HCEC 1CT (cell line): Measurements from ENCODE around the gene THSD7A.

Source experiments
- DNase-seq: peaks from one replicate; pipeline ENCODE4 v3.0.0-alpha.2; 2017

The THSD7A gene

DNA sequence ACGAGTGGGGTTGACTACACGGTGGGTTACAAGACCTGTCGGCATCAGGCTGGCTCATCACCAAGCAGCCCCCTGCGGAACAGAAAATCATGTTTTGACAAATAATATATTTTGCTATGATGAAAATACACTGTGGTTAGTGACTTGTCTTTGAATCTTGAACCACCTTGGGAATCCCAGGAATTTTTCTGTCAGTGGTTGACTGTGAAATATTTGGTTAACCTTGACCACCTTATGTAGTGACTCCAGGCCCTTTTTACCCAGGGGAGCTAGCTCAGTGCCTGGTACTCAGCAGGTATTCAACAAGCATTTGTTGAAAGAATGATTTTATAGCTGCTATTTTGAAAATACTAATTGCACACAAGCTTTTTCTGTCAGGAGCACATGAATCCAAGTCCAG lies 452.4 kb downstream of the THSD7A start:
- no peak for DNase-seq

DNA sequence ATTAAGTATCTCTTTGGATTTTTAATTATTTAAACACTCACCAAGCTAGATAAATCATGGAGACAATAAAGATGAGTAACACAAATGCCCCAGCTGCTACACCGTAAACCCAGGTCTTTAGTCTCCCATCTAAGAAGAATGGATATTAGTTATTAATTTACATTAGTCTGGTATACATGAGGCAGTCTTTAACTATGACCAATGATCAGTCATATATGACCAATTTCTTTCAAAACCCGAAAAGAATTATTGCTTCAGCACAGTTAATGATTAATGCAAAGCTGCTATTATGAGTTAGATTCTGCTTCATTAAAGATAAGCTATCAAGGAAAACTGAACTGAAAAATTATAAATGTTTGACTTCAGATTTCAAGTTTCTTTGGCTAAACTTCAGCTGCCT lies 455.5 kb downstream of the THSD7A start:
- DNase-seq, result no peak

DNA sequence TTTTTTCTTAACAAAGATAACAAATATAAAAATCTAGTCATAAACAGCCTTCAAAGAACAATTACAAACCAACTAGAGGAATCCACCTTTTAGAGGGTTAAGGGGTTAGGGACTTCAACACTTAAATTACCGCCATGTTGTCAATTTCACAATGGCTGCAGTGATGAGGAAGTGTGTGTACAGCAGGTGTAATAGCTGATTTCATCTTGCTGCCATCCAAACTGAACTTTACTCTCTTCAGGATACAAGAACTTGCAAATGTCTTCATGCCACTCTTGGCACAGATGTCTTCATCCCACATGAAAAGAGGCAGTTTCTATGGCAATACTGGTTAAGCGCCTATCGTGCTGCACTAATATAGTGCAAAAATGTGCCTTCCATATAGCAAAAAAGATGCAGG lies 457.4 kb downstream of the THSD7A start:
- DNase-seq, result no peak

DNA sequence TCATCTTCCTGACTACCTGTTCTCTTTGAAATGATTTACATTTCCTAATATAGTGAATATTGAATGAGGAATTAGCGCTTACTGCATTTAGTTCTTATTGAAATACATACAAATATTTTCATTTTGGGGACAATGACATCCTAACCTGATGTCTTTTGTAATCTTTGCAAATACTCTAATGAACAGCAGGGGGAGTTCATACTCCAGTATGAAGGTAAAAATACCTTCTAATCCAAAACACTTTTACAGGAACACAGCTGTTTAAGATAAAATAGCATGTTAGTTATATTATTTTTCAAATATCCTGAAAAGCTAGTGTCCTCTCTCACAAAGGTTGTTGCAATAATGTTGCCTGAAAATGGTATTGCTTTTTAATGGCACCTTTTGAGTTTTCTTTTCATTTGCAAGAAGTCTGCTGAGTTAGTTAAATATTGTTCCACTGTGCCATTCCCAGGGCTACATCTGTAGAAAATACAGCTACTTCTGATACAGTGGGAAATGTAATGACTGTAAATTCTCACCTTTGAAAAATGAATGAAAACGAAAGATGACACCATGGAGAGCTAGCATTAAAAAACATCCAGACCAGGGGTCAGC lies 458.4 kb downstream of the THSD7A start:
- peak; percentile 27 for DNase-seq

DNA sequence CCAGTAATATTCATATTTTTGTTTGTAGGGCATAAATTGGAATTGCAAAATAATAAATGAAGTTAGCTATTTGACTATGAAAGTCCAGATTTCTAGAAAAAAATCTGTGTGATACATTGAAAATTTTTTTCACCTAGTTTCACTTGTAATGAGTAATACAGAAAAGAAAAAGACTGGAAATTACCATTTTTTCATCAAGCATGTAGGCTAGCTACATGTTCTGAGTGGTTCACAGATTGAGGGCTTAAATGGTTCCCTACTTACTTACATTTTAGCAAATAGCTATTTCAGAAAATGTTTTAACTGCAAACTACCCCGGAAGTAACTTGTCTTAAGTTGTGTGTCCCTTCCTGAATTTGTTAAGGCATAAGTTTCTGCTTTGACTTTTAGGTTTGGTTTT lies 462.3 kb downstream of the THSD7A start:
- no peak for DNase-seq

DNA sequence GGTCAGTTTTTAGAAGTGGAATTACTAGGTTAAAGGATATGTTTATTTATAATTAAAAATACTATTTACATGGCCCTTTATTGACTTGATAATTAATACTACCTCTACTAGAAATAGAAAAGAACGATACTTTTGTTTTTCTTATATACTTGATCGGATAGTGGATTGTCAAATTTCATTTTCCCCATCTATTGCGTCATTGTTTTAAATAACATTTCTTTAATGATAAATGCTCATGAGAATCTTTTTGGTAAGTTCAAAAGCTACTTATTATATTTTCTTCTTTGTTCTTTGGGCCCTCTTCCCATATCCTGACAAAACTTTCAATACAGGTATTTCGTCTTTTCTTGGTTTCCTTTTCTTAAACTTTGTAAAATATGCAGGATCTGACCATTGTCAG lies 465.9 kb downstream of the THSD7A start:
- DNase-seq, result no peak

DNA sequence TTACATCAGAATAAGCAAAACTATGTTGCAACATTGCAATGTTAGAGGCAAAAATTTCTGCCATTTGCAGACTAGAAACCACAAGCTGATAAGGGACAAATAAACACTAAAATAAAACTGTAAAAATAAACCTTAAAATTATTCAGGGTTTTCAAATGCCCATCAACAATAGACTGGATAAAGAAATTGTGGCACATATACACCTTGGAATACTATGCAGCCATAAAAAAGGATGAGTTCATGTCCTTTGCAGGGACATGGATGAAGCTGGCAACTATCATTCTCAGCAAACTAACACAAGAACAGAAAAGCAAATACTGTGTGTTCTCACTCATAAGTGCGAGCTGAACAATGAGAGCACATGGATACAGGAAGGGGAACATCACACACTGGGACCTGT lies 473.4 kb downstream of the THSD7A start:
- no peak for DNase-seq

DNA sequence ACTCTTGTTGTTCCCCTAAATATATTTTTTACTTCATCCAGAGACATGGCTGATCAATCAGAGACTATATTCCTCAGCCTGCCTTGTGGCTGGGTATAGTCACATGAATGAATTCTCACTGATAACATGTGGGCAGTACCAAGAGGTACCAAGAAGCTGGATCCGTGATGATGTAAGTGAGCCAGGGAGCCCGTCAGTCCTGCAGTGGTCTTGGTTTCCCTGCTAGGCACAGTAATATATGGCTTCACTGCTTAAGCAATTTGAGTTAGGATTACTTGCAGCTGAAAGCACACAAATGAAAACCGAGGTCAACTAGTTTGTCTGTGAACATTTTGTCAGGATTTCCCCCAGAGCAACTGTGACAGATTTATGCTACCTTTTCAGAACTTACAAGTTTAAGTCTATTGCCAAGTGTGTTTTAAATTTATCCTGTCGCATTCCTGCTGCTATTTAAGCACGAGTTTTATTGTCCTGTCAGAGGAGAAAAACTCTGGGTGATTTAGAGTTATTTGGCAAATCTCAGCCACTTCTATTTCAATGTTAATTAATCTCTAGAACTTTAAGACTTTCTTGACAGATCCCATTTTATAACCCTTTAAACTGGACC lies 476.5 kb downstream of the THSD7A start:
- no peak for DNase-seq

DNA sequence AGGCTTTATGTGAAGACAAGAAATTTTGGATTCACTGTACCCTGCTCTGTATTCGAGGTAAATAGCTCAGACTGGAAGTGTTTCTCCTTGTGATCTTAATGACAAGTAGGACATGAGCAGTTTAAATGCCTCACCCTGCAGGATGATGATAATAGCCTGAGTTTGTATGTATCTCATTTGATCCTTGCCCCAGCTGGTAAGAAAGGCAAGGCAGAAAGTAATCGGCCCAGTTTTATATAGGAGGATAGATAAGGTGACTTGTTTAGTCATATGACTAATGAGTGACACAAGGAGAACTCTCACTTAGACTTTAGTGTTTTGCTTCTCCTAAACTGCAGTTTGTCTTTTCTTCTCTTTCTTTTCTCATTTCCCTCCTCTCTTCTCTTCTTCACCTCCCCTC lies 485.7 kb downstream of the THSD7A start:
- no peak for DNase-seq

DNA sequence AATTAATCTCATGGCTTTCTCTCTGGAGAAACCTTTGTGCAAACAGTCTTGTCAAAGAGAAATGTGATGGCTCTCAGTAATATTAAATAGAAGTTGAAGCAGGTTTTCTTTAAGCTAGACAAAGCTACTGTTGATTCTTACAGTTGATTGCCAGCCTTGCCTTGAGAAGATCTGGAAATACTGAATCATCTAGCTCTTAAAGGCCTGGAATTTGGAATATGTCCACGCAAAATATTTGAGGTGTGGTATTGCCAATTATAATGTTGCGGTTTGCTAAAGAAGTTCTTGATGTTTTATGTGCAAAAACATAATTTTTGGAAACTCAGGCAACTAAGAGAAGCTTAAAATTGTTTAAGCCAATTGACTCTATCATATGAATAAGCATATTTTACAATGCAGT lies 486.4 kb downstream of the THSD7A start:
- DNase-seq, result peak; percentile 6

DNA sequence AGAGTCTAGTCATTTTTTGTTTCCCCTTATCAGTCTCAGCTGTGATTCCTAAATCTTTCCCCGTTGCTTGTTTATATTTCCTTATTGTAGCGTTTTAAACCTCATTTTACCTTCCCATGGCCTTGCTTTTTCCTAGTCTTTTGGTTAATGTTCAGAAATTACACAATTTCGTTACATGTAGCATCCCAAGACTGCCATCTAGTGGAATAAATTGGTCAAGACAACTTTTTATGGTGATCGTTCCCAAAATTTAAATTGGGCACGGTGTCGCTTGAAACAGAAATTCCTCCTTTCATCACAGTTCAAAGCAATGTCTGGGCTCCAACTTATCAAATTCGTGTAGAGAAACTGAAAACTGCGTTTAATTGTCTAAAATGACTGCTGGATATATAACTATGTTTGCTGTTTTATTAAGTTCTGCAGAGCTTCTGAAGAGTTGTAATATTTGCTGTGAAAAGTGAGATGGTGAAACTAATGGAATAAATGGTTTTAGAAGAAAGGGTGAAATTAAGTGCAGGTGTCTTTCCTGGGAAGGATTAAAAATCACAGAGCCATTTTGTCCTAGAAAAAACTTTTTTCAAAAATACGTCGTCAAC lies 488.1 kb downstream of the THSD7A start:
- DNase-seq, result peak; percentile 28

DNA sequence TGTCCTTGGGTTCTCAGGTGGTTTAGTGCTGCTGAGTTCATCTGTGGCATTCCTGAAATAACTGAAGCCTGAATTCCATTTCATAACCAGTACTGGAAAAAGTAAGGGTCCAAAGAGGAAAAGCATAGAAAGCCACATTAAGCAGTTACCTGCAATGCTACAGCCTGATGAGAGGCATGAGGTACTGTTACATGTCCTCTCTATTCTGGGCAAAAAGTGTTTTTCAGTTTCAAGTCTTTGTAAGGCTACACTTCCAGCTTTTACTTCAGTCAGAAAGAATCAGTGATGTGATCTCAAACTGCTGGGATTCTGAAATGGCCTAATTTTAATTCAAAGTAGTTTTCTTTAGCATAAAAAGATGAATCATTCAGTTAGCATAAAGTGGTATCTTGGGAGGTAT lies 488.9 kb downstream of the THSD7A start:
- DNase-seq, result no peak

DNA sequence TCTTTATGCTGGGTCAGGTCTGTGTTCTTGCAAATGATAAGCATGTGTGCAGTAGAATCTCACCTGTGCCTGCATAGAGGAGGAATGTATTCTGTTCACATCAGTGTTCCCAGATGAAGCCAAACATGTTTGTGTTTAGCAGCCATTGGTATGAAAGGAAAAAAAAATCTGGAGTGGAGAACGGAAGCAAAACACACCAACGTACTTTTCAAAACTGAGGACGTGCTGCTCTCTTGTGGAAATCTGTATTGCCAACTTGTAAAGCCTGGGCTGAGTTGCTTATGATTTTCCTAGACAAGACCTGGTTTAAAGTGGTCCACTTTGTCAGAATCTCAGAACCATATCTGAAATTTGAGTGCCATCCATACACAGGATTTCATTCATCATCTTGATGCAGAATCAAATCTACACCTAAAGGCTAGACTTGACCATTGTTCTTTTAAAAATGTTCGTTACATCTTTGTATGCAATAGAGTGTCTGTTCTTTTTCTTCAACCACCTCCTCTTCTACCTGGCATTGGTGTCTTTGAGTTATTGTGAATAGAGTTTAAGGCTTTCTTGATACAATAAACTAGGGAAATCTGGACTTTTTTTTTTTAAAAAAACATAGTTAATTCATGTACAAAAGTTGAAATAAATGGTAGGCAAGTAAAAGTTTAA lies 490.6 kb downstream of the THSD7A start:
- peak; percentile 20 for DNase-seq

DNA sequence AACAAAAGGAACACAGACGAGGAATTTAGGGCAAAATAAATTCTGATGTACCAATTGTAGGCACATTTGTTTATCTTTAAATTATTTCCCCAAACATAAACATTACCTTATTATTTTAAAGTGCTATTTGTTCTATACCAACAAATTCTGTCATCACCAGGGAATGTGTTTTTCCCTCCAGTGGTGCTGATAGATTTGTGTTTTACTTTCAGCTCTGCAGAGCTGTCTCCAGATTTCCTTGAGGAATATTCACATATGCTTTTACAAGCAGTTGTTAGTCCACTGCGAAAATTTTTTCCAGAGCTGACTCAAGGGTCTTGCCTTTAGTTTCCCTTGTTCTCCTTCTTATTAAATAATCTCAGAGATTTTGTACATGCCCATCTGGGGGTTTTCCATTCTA lies 495.6 kb downstream of the THSD7A start:
- no peak for DNase-seq

DNA sequence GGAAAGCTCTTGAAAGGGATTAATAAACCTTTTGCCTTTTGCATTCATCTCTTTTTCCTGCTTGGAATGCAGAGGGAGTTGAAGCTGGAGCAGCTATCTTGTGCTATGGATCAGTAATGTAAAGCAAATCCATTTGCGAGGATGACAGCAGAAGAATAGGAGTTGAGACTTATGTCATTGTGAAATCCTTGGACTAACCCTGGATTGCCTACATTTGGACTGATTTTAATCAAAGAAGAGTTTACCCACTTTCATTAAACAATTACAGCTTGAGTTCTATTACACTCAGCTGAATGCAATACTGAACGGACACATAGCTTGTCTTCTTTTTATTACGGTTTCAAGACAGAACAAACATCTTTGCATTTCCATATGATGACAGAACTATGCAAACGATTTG lies 496.1 kb downstream of the THSD7A start:
- no peak for DNase-seq

DNA sequence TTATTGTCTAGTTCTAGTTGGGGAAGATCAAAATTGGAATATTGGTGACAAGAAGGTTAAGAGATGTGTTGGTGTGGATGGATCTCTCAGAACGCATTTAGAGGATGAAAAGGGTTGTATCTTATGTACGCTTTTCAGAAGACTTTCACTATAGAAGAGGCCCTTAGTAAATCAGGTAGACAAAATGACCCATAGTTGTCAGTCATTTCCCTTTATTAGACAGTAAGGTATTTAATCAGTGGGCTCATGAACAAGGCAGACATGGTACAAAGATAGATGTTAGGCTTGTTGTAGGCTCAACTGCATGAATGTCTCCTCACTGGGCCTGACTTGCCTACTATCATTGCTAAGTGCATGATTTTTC lies 499.2 kb downstream of the THSD7A start:
- no peak for DNase-seq

DNA sequence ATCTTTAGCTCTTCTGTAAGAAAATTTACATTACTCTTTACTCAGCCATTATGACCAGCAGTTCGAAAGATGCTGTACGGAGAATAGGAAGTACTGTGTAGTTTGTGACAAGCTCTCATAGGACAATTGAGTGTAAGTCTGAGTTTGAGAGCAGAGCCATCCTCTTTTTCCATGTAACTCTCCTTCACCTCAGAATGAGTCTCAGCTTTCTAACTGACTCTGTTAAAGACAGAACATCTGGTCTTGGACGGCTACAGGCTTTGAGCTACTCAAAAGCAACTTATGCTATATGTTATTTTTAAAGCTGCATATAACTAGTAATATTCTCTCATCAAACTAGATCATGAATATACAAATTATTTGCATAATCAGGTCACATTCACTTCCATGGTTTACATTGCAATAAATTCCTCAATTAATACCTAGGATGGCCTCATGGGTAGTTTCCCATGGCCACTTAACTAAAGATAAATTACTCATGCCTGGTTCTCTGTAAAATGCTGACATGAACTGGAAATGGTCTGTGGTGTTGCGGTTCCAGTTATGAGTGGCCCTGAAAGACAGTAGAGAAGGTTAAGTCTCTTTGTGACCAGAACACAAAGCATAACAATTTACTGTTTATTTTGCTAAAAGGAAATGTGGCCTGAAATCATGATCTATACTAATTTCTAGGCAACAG lies 499.7 kb downstream of the THSD7A start:
- no peak for DNase-seq

DNA sequence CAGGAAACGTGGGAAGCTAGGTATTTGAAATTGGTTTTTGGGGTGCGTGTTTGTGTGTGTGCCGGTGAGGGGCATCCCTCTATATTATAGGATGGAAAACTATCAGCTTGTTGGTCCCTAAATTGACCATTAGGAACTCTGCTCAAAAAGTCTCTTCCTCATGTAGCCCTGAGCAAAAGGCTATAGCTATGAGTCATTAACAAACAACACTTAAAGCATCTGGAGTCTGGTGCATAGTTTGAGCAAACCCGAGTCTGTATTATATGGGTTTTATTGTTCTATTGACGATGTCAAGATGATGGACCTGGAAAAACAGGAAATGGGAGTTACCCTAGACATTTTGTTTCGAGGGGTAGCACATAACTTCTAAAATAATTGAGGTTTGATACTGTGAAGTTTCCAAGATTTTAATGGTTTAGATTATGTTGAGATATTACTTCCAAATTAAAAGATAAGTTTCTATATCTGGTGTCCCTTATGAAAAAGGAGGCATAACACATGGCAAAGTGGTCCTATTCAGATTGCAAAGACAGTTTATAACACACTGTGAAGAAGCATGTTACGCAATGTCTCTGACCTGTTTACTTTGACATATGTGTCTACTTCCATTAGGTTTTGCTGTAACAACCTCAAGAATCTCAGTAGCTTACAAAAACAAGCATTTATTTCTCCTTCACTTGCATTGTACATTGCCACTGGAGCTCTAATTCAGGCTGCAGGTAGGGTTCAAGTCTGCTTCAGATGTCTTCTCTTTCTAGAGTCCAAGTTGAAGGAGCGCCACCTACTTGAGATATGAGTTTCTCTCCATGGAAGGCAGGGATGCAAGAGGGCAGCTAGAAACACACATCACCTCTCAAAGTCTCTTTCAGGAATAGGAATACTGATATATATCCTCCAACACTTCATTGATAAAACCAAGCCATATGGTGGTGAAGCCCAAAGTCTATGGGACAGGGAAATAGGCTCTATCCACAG lies 500.6 kb downstream of the THSD7A start:
- no peak for DNase-seq

DNA sequence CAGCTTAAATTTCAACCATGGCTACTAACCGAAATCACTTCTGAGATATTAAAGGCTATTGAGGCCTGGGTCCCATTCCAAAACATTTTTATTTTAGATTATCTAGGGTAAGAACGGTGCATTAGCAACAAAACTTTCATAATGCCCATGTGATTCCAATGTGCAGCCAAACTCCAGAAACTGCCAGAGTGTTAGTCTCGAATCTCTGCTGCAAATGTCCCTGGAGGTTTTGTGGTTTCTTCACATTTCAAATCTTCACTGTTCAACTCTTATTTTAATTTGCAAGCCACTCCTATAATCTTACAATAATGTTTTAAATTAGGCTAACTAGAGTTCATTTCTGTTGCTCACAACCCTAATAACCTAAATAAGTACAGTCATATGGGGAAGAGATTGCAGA lies 501.3 kb downstream of the THSD7A start:
- no peak for DNase-seq

DNA sequence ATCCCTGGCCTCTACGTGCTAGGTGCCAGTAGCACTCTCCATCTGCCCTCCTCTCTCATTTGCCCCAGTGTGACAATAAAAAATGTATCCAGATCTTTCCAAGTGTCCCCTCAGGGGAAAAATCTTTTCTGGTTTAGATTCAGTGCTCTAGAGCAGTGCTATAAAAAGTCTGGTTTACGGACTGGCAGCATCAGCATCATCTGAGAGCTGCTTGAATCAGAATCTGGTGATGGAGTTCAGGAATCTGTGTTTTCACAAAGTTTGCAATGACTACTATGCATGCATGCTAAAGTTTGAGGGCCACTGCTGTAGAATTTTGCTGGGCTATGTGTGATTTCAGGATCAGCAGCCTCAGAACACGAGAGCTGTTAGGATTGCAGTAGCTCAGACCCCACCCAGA lies 501.8 kb downstream of the THSD7A start:
- no peak for DNase-seq

DNA sequence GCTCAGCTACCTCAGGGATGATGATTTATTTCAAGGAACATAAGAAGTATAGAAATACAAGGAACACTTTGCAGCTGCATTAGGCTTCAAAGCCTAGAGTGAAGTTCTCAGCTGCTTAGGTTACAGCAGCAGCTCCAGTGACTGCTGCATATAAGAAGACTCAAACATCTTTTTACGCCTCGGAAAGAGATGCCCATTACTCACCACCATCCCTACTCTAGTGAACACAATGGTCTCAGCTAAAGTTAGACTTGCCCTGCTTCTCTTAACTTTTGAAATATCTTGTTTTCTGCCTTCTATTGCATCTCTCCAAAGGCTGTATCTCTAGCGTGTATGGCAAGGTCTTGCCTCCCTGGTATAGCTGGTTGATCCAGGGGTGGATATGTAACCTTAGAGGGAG lies 502.4 kb downstream of the THSD7A start:
- no peak for DNase-seq

DNA sequence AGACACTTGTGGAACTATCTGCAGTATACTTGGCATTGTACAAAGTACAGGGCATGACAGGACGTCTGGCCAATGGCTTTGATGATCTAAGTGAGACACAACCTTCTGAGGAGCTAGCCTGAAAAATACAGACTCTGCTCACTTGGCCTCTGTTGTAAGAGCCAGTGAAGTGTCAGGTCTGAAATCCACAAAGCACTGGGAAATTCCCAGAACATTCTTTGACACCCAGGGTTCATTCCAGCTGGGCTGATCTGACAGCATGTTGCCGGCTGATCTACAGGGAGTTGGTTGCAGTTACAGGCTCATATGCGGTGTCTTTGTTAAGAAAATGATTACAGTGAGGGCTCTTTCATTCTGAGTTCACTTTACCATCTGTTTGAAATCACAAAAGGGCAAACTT lies 503.7 kb downstream of the THSD7A start:
- DNase-seq, result no peak

DNA sequence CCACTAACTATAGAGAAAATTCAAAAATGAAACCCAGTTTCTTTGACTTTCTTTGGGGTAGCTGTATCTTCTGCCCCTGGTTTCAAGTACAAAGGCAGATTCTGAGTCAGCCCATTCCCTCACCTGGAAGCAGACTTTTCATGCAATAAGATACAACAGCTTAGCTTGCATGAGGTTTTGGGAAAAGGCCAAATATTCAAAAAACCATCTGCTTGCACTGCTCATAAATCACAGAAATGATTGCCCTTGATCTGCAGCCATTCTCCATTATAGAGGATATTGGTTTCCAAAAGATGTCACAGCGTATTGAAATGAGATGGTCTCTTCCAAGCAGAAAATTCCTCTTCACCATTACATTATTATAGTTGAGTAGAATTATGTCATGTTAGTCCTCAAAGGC lies 504.4 kb downstream of the THSD7A start:
- DNase-seq, result no peak
